ENCODE measurements around the gene RANGRF.

DNA sequence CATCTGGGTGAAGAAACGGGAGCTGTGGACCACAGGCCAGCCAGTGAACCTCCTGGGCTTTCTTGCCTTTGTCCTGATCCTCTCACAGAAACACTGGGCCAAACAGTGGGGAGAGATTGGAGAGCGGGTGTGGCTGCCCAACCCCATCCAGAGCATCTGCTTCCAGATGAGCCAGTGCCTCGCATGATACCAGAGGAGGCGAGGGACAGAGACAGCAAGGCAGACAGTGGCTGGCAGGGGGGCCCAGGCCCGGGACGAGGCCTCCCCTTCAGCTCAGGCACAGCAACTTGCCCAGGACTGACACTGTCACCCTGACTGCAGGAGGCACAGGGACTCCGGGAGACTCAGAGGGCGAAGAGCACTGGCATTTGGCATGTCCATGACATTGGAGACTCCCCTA lies 33.6 kb downstream of the RANGRF start:
- TF ChIP-seq, protein P1, sequence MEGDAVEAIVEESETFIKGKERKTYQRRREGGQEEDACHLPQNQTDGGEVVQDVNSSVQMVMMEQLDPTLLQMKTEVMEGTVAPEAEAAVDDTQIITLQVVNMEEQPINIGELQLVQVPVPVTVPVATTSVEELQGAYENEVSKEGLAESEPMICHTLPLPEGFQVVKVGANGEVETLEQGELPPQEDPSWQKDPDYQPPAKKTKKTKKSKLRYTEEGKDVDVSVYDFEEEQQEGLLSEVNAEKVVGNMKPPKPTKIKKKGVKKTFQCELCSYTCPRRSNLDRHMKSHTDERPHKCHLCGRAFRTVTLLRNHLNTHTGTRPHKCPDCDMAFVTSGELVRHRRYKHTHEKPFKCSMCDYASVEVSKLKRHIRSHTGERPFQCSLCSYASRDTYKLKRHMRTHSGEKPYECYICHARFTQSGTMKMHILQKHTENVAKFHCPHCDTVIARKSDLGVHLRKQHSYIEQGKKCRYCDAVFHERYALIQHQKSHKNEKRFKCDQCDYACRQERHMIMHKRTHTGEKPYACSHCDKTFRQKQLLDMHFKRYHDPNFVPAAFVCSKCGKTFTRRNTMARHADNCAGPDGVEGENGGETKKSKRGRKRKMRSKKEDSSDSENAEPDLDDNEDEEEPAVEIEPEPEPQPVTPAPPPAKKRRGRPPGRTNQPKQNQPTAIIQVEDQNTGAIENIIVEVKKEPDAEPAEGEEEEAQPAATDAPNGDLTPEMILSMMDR (IDR thresholded peaks at IDR 0.05): no peak
- no peak for TF ChIP-seq MXI1 (IDR thresholded peaks at IDR 0.05; ENCODE audit: low read depth, low read length)
- TF ChIP-seq, protein P2, sequence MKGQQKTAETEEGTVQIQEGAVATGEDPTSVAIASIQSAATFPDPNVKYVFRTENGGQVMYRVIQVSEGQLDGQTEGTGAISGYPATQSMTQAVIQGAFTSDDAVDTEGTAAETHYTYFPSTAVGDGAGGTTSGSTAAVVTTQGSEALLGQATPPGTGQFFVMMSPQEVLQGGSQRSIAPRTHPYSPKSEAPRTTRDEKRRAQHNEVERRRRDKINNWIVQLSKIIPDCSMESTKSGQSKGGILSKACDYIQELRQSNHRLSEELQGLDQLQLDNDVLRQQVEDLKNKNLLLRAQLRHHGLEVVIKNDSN (IDR thresholded peaks at IDR 0.05; ENCODE audit: borderline replicate concordance, low read depth): no peak

All from SK-N-SH (cell line).